ENCODE data around the gene EHD1.

EHD1 gene

GRCh38 chr11:64875369-64876228, 2.8 kb downstream of the EHD1 start:
- DNase-seq (ENCODE audit: low read depth in 4 of 4, low spot score in 1 of 4): no peak

GRCh38 chr11:64874308-64875240, 3.8 kb downstream of the EHD1 start:
- DNase-seq (ENCODE audit: low read depth in 4 of 4, low spot score in 1 of 4): no peak

- DNase-seq (ENCODE audit: low read depth in 4 of 4, low spot score in 1 of 4): no peak
These were observed 5.5 kb downstream of the EHD1 start for GRCh38 chr11:64872790-64873488.

GRCh38 chr11:64871492-64871891, 6.9 kb downstream of the EHD1 start:
- no peak for DNase-seq (ENCODE audit: low read depth in 4 of 4, low spot score in 1 of 4)

- DNase-seq (ENCODE audit: low read depth in 4 of 4, low spot score in 1 of 4): no peak
These were observed 7.4 kb downstream of the EHD1 start for GRCh38 chr11:64870893-64871466.

GRCh38 chr11:64870176-64870892, 8.1 kb downstream of the EHD1 start:
- no peak for DNase-seq (ENCODE audit: low read depth in 4 of 4, low spot score in 1 of 4)

- no peak for DNase-seq (ENCODE audit: low read depth in 4 of 4, low spot score in 1 of 4)
These were observed 8.7 kb downstream of the EHD1 start for GRCh38 chr11:64869571-64870175.

GRCh38 chr11:64868904-64869570, 9.4 kb downstream of the EHD1 start:
- no peak for DNase-seq (ENCODE audit: low read depth in 4 of 4, low spot score in 1 of 4)

- DNase-seq (ENCODE audit: low read depth in 4 of 4, low spot score in 1 of 4): no peak
These were observed 10.5 kb downstream of the EHD1 start for GRCh38 chr11:64867748-64868462.

GRCh38 chr11:64866173-64866491, 12.3 kb downstream of the EHD1 start:
- DNase-seq (ENCODE audit: low read depth in 4 of 4, low spot score in 1 of 4): no peak

GRCh38 chr11:64865286-64866172, 12.9 kb downstream of the EHD1 start:
- no peak for DNase-seq (ENCODE audit: low read depth in 4 of 4, low spot score in 1 of 4)

GRCh38 chr11:64864473-64865285, 13.7 kb downstream of the EHD1 start:
- no peak for DNase-seq (ENCODE audit: low read depth in 4 of 4, low spot score in 1 of 4)

- no peak for DNase-seq (ENCODE audit: low read depth in 4 of 4, low spot score in 1 of 4)
These were observed 14.3 kb downstream of the EHD1 start for GRCh38 chr11:64864135-64864472.

GRCh38 chr11:64863391-64864060, 14.9 kb downstream of the EHD1 start:
- DNase-seq (ENCODE audit: low read depth in 4 of 4, low spot score in 1 of 4): no peak

GRCh38 chr11:64862987-64863390, 15.4 kb downstream of the EHD1 start:
- no peak for DNase-seq (ENCODE audit: low read depth in 4 of 4, low spot score in 1 of 4)

GRCh38 chr11:64861227-64861975, 17.0 kb downstream of the EHD1 start:
- no peak for DNase-seq (ENCODE audit: low read depth in 4 of 4, low spot score in 1 of 4)
